CD4-positive, alpha-beta T cell treated with Interleukin-15 for 1 hour (primary cell): ENCODE measurements around the gene TEX35.
"Not testable (repeated sequence)": the region's sequence is repeated elsewhere in the genome, so short reads cannot be mapped to it uniquely, and the experiment has no call there.

ENCODE experiments used
- DNase-seq: peaks from one replicate; pipeline ENCODE4 v3.0.0-alpha.2; 2020

Gene TEX35

GRCh38 chr1:178495158-178495557, 17.8 kb upstream of the TEX35 start:
- DNase-seq, result no peak

- DNase-seq, result no peak
Observed at GRCh38 chr1:178495741-178496409, 17.0 kb upstream of the TEX35 start.

DNA sequence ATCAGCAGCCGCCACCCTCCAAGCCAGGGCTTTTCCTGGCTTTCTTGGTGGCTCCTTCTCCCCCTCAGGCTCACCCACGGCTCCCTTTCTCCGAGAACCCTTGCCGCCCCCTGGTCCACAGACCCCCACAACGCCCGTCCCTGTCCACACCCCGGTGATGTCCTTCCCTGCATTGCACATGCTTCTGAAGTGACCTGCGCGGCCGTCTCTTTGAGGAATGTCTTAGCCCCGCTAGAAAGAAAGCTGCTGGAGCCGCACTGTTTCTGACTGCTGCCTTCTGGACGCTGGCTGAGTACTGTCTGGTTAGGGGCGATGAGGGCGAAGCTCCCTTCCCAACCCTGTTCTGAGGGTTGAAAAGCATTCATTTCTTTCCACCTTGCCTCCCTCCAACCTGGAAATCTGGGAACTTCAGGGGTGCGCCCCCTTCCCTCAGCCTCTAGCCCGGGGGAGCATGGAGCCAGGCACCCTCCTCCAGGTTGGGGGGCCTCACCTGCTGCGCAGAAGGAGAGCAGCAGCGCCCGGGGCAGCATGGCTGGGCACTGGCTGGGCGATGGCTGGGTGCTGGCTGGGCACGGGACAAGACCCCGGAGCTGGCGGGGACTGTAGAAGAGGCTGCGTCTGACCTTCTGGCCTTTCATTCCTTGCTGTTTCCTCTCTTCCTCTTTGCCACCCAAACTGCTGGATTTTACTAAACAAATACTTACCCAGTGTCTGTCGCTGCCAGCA, 16.3 kb upstream of the TEX35 start, which contains the start of gene CLEC20A:
Gene CLEC20A, minus strand, starts transcription at position 555 of the 726 bp plus-strand sequence. Its CDS starts 25 bp downstream, at position 530.
- DNase-seq, result no peak

DNA sequence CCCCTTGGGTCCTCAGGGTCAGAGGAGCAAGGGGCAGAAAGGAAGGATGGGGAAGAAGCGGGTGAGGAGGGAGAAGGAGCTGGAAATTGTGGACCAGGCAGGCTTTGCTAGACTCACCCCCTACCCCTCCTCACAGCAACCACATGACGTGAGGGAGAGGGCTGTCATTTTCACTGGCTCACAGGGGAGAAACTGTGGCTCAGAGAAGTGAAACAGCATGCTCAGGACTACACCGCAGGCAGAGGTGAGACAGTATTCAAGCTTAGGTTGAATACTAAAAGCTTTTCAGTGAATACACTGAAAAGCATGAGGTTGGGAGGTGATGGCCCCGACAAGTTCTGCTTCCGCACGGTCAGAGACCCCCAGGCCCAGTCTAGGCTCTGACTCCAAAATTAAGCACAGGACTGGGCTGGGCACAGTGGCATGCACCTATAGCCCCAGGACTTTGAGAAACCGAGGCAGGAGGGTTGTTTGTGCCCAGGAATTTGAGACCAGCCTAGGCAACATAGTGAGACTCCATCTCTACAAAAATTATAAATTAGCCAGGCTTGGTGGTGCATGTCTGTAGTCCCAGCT, 14.9 kb upstream of the TEX35 start:
- no peak for DNase-seq

DNA sequence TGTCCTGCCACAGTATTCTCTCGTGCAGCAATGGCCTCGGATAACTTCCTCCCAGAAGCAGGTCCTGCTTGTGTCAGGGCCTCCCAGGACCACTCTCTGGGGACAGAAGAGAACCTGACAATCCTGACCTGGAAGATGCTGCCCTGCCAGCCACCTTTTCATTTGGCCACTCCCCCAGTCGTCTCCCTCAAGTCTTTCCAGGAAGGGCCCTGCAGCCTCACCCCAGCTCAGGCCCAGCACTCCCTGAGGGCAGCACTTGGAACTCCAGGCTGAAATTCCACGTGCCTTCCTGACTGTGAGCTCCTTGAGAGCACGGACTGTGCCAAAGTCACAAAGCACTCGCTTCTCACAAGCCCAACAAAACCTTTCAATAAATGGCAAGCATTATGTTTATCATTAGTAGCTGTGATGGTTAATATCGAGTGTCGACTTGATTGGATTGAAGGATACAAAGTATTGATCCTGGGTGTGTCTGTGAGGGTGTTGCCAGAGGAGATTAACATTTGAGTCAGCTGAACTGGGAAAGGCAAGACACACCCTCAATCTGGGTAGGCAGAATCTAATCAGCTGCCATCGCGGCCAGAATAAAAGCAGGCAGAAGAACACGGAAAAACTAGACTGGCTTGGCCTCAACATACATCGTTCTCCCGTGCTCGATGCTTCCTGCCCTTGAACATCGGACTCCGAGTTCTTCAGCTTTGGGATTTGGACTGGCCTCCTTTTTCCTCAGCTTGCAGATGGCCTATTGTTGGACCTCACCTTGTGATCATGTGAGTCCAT, 13.8 kb upstream of the TEX35 start:
- no peak for DNase-seq

DNA sequence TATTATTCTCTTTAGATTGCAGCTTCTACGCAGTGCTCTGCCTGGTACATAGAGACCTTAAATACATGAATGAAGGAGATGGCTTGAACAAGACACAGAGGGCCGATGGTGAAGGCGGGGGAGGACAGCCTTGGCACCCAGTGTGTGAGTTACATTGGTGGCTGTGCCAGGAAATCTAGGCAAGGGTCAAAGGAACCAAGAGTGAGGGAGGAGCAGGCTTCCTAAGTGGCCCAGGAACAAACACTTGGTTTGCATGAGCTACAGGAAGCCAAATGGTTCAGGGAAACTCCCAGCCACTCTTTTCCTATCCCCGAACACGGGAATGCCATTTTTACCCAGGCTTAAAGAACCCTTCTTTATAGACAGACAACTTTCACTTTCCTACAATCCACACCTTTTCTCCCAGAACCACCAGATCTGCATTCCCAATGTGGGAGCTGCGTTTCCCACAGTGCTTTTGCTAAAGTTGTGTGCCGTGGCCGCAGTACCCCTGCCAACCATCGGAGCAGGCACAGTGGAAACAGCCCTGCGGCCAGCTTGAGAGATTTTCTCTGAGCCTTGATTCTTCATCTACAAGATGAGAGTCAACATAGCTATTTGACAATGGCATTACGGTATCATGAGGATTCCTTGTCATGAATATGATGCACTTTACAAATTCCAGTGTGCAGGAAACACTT, 12.7 kb upstream of the TEX35 start:
- no peak for DNase-seq

DNA sequence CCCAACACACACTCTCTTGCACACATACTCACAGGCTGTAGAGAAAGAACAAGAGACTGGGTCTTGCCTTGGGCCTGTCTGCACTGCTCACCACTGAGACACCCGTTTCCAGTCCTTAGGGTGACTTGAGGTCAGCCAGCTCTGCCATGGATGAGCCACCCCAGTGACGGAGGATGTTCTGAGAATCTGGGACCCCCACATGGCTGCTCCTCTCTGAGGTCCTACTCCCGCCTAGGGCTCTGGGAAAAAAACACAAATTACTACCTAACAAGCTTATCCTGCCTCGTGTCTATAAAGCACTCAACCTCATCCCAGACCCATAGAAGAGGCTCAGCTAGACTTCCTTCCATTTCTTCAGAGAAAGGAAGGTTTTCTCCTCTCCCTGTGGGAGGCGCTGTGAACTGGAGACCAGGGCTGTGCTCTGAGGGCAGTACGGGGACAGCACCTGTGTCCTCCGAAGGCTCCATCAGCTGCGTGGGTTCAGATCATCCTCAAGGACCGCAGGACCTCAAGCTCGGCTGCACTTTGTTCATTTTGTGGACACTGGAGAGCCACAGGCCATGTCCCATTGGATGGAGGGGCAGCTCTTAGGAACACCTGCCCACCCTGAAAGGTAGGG, 11.9 kb upstream of the TEX35 start:
- no peak for DNase-seq

DNA sequence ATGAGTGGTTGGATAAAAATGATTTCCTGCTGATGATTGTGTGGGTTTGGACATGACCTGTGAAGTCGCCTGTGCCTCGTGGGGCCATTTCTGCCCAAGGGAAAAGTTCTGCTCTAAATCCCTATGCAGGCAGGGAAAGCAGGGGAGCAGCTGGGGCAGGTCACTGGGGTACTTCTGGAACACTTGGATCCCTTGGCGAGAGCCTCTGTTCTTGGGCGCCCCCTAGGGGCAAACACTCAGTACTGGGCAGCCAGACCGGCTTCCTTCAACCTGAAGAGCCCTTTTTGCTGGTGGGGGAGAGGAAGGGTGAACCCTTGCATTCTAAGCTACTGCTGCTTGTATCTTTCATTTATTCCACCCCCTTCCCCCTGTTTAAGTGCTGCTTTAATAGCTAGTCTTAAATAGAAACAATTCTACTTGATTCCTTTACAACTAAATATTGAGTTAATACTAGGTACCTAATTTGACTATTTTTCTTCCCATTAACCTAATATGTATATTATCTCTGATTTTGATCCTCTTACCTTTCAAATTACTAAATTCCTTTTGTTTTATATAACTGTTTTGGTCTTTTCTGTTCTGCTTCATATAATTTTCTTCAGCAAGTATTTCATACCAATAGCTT, 11.1 kb upstream of the TEX35 start:
- peak; percentile 50 for DNase-seq

- no peak for DNase-seq
Observed at GRCh38 chr1:178502330-178502714, 10.6 kb upstream of the TEX35 start.

DNA sequence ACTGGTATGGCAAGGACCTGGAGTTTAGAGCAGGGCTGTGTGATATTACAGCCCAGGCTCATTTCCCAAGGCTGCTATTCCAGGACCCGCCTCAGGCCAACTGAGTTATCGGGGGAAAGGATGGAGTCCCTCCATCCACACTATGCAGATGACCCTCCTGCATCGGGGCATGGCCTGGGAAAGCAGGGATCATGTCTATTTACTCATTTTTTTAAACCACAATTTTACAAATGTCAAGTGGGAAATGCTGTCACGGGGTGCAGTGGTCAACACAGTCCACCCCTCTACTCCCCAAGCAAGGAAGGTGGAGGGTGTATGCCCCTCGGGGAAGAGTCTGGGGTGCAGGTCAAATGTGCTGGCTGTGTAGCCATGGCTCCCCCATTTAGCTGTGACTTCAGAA, 10.1 kb upstream of the TEX35 start:
- no peak for DNase-seq

GRCh38 chr1:178503316-178503715, 9.6 kb upstream of the TEX35 start:
- DNase-seq, result not testable (repeated sequence)

- DNase-seq, result no peak
Observed at GRCh38 chr1:178503849-178504248, 9.1 kb upstream of the TEX35 start.

DNA sequence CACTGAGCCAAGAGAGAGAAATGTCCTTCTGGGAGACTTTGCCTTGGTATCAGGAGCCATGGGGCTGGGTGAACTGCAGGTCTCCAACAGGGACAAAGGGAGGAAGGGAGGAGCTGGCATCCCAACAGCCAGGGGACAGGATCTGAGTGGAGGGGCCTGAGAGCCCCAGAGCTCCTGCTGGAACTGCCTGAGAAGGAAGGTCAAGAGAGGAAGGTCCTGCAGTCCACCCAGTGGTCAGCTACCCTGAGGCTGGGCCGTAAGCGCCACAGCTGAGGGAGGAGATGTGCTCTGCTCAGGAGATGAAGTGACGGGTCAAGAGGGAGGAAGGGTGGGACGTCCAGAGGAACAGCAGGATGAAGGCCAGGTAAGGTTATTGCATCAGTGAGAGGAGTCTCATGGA, 8.6 kb upstream of the TEX35 start:
- no peak for DNase-seq

- no peak for DNase-seq
Observed at GRCh38 chr1:178506177-178506576, 6.7 kb upstream of the TEX35 start.

DNA sequence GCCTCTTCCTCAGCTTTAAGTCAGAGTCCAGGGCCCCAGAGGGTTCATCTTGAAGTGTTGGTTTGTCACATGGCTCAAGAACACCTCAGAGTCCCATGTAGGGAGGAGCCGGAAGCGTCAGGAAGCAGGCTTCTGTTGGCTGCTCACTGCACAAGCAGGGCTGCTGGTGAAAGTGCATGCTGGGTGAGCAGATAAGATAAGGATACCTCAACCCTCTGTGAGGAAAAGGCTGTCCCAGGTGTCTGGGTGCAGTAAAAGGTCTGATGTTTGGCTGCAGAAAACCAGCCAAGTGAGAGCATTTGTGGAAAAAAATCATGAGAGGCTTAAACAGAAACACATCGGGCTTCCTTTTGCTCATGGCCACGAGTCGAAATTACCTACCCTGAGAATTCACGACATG, 6.2 kb upstream of the TEX35 start:
- DNase-seq, result no peak

GRCh38 chr1:178509414-178510007, 3.4 kb upstream of the TEX35 start:
- no peak for DNase-seq

DNA sequence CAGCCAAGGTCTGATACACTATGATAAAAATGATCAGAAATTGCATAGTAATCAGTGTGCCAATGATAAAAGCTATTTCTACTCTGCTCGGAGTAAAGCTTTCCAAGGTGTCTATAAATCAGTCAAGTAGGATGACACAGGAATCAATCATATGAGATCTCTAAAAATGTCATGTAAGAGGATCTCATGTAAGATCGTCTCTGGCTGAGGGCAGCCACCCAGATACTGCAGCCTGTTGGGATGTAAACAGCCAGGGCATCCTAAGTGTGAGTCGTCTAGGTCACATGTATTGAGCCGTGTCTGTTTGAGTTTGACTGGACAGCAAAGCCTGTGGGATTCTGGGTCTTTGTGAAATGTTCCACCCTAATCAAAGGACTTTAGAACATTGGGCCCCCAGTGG, 2.8 kb upstream of the TEX35 start:
- no peak for DNase-seq

DNA sequence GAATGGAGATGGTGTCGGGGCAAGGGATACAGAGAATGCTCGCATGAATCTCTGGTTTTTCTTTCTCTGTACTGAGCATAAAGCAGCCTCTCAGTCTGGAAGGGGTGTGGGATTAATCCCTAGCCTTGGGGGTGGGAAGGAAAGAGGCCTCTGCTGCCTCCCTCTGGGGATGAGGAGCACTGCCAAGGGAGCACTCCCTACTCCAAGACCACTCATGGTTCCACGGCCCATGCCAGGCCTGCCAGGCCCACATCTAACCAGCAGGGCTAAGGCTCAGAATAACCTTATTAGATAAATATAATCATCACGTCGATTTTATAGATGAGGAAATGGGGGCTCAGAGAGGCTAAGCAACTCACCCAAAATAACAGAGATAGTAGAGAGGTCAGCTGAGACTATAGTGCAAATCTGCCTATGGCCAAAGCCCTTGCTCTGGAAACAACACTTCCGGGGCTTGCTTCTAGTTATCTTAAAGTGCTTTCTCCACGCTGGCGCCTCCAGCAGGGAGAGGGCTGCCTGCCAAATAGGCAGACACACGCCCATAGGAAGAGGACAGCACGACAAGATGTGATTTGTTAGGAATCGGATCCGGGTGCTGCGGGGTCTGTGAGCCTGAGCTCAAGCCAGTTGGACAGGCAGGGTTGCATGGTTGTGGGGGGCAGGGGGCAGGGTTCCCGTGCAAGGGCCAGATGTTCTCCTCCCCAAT, 522 bp downstream of the TEX35 start:
- DNase-seq, result no peak

- no peak for DNase-seq
Observed at GRCh38 chr1:178516110-178516509, 3.2 kb downstream of the TEX35 start.

- DNase-seq, result no peak
Observed at GRCh38 chr1:178518894-178519293, 6.0 kb downstream of the TEX35 start.

- DNase-seq, result no peak
Observed at GRCh38 chr1:178520803-178521202, 7.9 kb downstream of the TEX35 start.
